RWPE2 (cell line): ENCODE measurements around the gene ELAVL2.

Source experiments
- ATAC-seq: fragments of 200-7000 bp; cut with Tn5 transposase; 3 replicates; pipeline ENCODE4 v1.9.1; 2021; ENCODE audit warnings: low read depth
- DNase-seq: peaks from one replicate; pipeline ENCODE4 v3.0.0-alpha.2; 2020; ENCODE audit warnings: low spot score
- H3K27ac ChIP-seq: fragments of 450-650 bp; 2 replicates; pipeline ENCODE4 v1.5.1; 2017; ENCODE audit warnings: mild to moderate bottlenecking; ENCODE audit not compliant: poor library complexity, severe bottlenecking
- H3K27me3 ChIP-seq: fragments of 250-450 bp; sonication (Bioruptor Pico); 2 replicates; pipeline ENCODE4 v1.5.1; 2021; ENCODE audit warnings: mild to moderate bottlenecking, moderate library complexity; ENCODE audit not compliant: insufficient read depth, poor library complexity, severe bottlenecking
- H3K36me3 ChIP-seq: fragments of 250-450 bp; sonication (Bioruptor Pico); 2 replicates; pipeline ENCODE4 v1.5.1; 2020; ENCODE audit warnings: low read depth, mild to moderate bottlenecking, moderate library complexity
- H3K4me1 ChIP-seq: fragments of 250-450 bp; sonication (Bioruptor Pico); 2 replicates; pipeline ENCODE4 v1.5.1; 2021; ENCODE audit warnings: mild to moderate bottlenecking, moderate library complexity; ENCODE audit not compliant: insufficient read depth, poor library complexity, severe bottlenecking
- H3K4me3 ChIP-seq: fragments of 250-450 bp; sonication (Bioruptor Pico); 2 replicates; pipeline ENCODE4 v1.5.1; 2021; ENCODE audit warnings: mild to moderate bottlenecking, moderate library complexity; ENCODE audit not compliant: severe bottlenecking
- H3K9me3 ChIP-seq: fragments of 250-450 bp; sonication (Bioruptor Pico); 2 replicates; pipeline ENCODE4 v1.5.1; 2021; ENCODE audit warnings: mild to moderate bottlenecking, moderate library complexity; ENCODE audit not compliant: severe bottlenecking
- CTCF ChIP-seq: fragments of 450-650 bp; IDR thresholded peaks from one replicate; pipeline ENCODE4 v1.5.1; 2017; ENCODE audit warnings: mild to moderate bottlenecking, moderate library complexity; ENCODE audit not compliant: poor library complexity, severe bottlenecking

Gene ELAVL2

GRCh38 chr9:23741351-23741750 is 84.7 kb downstream of the ELAVL2 start:
- DNase-seq = no peak
- TF ChIP-seq CTCF = no peak
- H3K36me3 ChIP-seq = no peaks in the 10 kb centered on the region
- H3K4me1 ChIP-seq = peaks cover 8% of the 10 kb centered on the region
- H3K27ac ChIP-seq = no peak overlapping the region
- H3K9me3 ChIP-seq = no peaks in the 10 kb centered on the region
- H3K4me3 ChIP-seq = no peak overlapping the region
- no peaks in the 10 kb centered on the region for H3K27me3 ChIP-seq
- no peak for ATAC-seq

GRCh38 chr9:23740531-23740930 is 85.5 kb downstream of the ELAVL2 start:
- H3K36me3 ChIP-seq = no peaks in the 10 kb centered on the region
- H3K27me3 ChIP-seq = no peaks in the 10 kb centered on the region
- ATAC-seq (no peak), DNase-seq (no peak)
- no peak overlapping the region for H3K4me3 ChIP-seq
- peaks cover under 1% of the 10 kb centered on the region for H3K4me1 ChIP-seq
- no peaks in the 10 kb centered on the region for H3K9me3 ChIP-seq
- no peak for TF ChIP-seq CTCF
- H3K27ac ChIP-seq = no peak overlapping the region

- DNase-seq = no peak
- no peak for TF ChIP-seq CTCF
- Histone ChIP-seq H3K9me3 (no peaks in the 10 kb centered on the region), H3K27me3 (no peaks in the 10 kb centered on the region), H3K27ac (no peak overlapping the region), H3K4me3 (no peak overlapping the region), H3K4me1 (no peaks in the 10 kb centered on the region), H3K36me3 (no peaks in the 10 kb centered on the region)
- ATAC-seq = no peak
These were observed 86.3 kb downstream of the ELAVL2 start for GRCh38 chr9:23739753-23740152.

- no peak for TF ChIP-seq CTCF
- H3K27ac ChIP-seq = no peak overlapping the region
- DNase-seq (no peak), ATAC-seq (no peak)
- H3K27me3 ChIP-seq = no peaks in the 10 kb centered on the region
- no peak overlapping the region for H3K4me3 ChIP-seq
- no peaks in the 10 kb centered on the region; the same call in 1 of the 2 replicates for H3K36me3 ChIP-seq
- no peaks in the 10 kb centered on the region for H3K9me3 ChIP-seq
- no peaks in the 10 kb centered on the region for H3K4me1 ChIP-seq
These were observed 89.7 kb downstream of the ELAVL2 start for GRCh38 chr9:23736293-23736692.

- H3K9me3 ChIP-seq = no peaks in the 10 kb centered on the region
- no peaks in the 10 kb centered on the region for H3K4me1 ChIP-seq
- no peak for TF ChIP-seq CTCF
- H3K36me3 ChIP-seq = no peaks in the 10 kb centered on the region; the same call in none of the 2 replicates
- no peak for DNase-seq
- no peak overlapping the region for H3K27ac ChIP-seq
- no peak overlapping the region for H3K4me3 ChIP-seq
- no peaks in the 10 kb centered on the region for H3K27me3 ChIP-seq
- ATAC-seq = no peak; the same call in 2 of the 3 replicates
These were observed 92.5 kb downstream of the ELAVL2 start for GRCh38 chr9:23733495-23734078.
